Measurements from ENCODE around the gene FDPS.

Gene FDPS

GRCh38 chr1:155277902-155278688, 30.6 kb upstream of the FDPS start:
- Histone ChIP-seq H3K4me1 (ENCODE audit: control extremely low read depth in 1 of 4, control insufficient read depth in 4 of 4, insufficient read depth in 4 of 4, low read length in 3 of 4) (peaks cover 7 to 26% (median 23%) of the 10 kb centered on the region in 4 experiments), H3K9me3 (ENCODE audit: control extremely low read depth in 1 of 5, control insufficient read depth in 4 of 5, insufficient read depth in 2 of 5, low read depth in 1 of 5, low read length in 4 of 5) (no peaks in the 10 kb centered on the region), H3K27ac (ENCODE audit: insufficient read depth in 1 of 2, low read depth in 1 of 2, low read length in 2 of 2, poor library complexity in 1 of 2, severe bottlenecking in 2 of 2) (no peak overlapping the region), H3K27me3 (replicated peaks in 2 of 5; ENCODE audit: control insufficient read depth in 4 of 5, insufficient read depth in 5 of 5, low read length in 4 of 5) (no peaks in the 10 kb centered on the region), H3K4me3 (ENCODE audit: control insufficient read depth in 1 of 7, extremely low read depth in 1 of 7, insufficient read depth in 4 of 7, low read depth in 2 of 7, low read length in 6 of 7) (peak overlapping the region; percentile 34 to 85 (median 78)), H3K36me3 (ENCODE audit: control insufficient read depth in 4 of 4, insufficient read depth in 4 of 4, low read length in 3 of 4) (no peaks in the 10 kb centered on the region)
- CTCF ChIA-PET = interaction anchor here (0.9 to 4.2 kb wide), 7 partner anchors 14 to 44 kb away, joined by 3 to 21 read pairs (median 7); partner anchors contain the start of genes FDPS and RUSC1
- DNase-seq = peak; percentile 66 to 87 (median 84)
- WGBS (ENCODE audit: insufficient coverage) = under 1% methylated on average over 22 of the region's 29 CpGs
- POLR2A ChIA-PET = interaction anchor here (1.4 kb wide), 1 partner anchor 27 kb away, joined by 5 read pairs; no protein-coding TSS in a partner anchor

GRCh38 chr1:155278689-155279160, 29.9 kb upstream of the FDPS start:
- Histone ChIP-seq H3K4me3 (ENCODE audit: control insufficient read depth in 1 of 7, extremely low read depth in 1 of 7, insufficient read depth in 4 of 7, low read depth in 2 of 7, low read length in 6 of 7) (peak overlapping the region in 3 of 7 experiments; percentile 78 to 85 (median 79)), H3K9me3 (ENCODE audit: control extremely low read depth in 1 of 5, control insufficient read depth in 4 of 5, insufficient read depth in 2 of 5, low read depth in 1 of 5, low read length in 4 of 5) (no peaks in the 10 kb centered on the region), H3K27ac (ENCODE audit: insufficient read depth in 1 of 2, low read depth in 1 of 2, low read length in 2 of 2, poor library complexity in 1 of 2, severe bottlenecking in 2 of 2) (no peak overlapping the region), H3K27me3 (replicated peaks in 2 of 5; ENCODE audit: control insufficient read depth in 4 of 5, insufficient read depth in 5 of 5, low read length in 4 of 5) (no peaks in the 10 kb centered on the region), H3K4me1 (ENCODE audit: control extremely low read depth in 1 of 4, control insufficient read depth in 4 of 4, insufficient read depth in 4 of 4, low read length in 3 of 4) (peaks cover 7 to 23% (median 20%) of the 10 kb centered on the region in 4 experiments), H3K36me3 (ENCODE audit: control insufficient read depth in 4 of 4, insufficient read depth in 4 of 4, low read length in 3 of 4) (no peaks in the 10 kb centered on the region)
- ChIA-PET POLR2A (interaction anchor here (1.4 kb wide), 1 partner anchor 27 kb away, joined by 5 read pairs; no protein-coding TSS in a partner anchor), CTCF (interaction anchor here (0.9 to 4.2 kb wide), 7 partner anchors 13 to 44 kb away, joined by 3 to 21 read pairs (median 7); partner anchors contain the start of genes FDPS and RUSC1)
- no peak for DNase-seq
- 78% methylated on average over 6 of the region's 10 CpGs for WGBS (ENCODE audit: insufficient coverage)

- H3K4me3 ChIP-seq (ENCODE audit: control insufficient read depth in 1 of 7, extremely low read depth in 1 of 7, insufficient read depth in 4 of 7, low read depth in 2 of 7, low read length in 6 of 7) = no peak overlapping the region
- 92% methylated on average over 2 of the region's 2 CpGs for WGBS (ENCODE audit: insufficient coverage)
- CTCF ChIA-PET = interaction anchor here (1.1 to 4.2 kb wide), 5 partner anchors 26 to 43 kb away, joined by 3 to 21 read pairs (median 15); partner anchors contain the start of genes FDPS and RUSC1
- H3K36me3 ChIP-seq (ENCODE audit: control insufficient read depth in 4 of 4, insufficient read depth in 4 of 4, low read length in 3 of 4) = peaks cover 0 to 2% (median 0%) of the 10 kb centered on the region in 4 experiments
- no peak overlapping the region for H3K27ac ChIP-seq (ENCODE audit: insufficient read depth in 1 of 2, low read depth in 1 of 2, low read length in 2 of 2, poor library complexity in 1 of 2, severe bottlenecking in 2 of 2)
- no peaks in the 10 kb centered on the region for H3K27me3 ChIP-seq (replicated peaks in 2 of 5; ENCODE audit: control insufficient read depth in 4 of 5, insufficient read depth in 5 of 5, low read length in 4 of 5)
- peaks cover 5 to 20% (median 18%) of the 10 kb centered on the region in 4 experiments for H3K4me1 ChIP-seq (ENCODE audit: control extremely low read depth in 1 of 4, control insufficient read depth in 4 of 4, insufficient read depth in 4 of 4, low read length in 3 of 4)
- H3K9me3 ChIP-seq (ENCODE audit: control extremely low read depth in 1 of 5, control insufficient read depth in 4 of 5, insufficient read depth in 2 of 5, low read depth in 1 of 5, low read length in 4 of 5) = no peaks in the 10 kb centered on the region
- no peak for DNase-seq
- POLR2A ChIA-PET = interaction anchor here (0.9 kb wide), 1 partner anchor 45 kb away, joined by 4 read pairs; no protein-coding TSS in a partner anchor
Observed at GRCh38 chr1:155279268-155279667, 29.4 kb upstream of the FDPS start.

- WGBS (ENCODE audit: insufficient coverage) = 96% methylated on average over 17 of the region's 29 CpGs
- ChIA-PET CTCF (interaction anchor here (1.0 to 1.4 kb wide), 2 partner anchors 11 to 24 kb away, joined by 3 read pairs; no protein-coding TSS in a partner anchor), POLR2A (no interaction called here)
- Histone ChIP-seq H3K4me1 (ENCODE audit: control extremely low read depth in 1 of 4, control insufficient read depth in 4 of 4, insufficient read depth in 4 of 4, low read length in 3 of 4) (peaks cover 0 to 11% (median 10%) of the 10 kb centered on the region in 4 experiments), H3K27me3 (replicated peaks in 2 of 5; ENCODE audit: control insufficient read depth in 4 of 5, insufficient read depth in 5 of 5, low read length in 4 of 5) (no peaks in the 10 kb centered on the region), H3K36me3 (ENCODE audit: control insufficient read depth in 4 of 4, insufficient read depth in 4 of 4, low read length in 3 of 4) (peaks cover 0 to 5% (median 1%) of the 10 kb centered on the region in 4 experiments), H3K4me3 (ENCODE audit: control insufficient read depth in 1 of 7, extremely low read depth in 1 of 7, insufficient read depth in 4 of 7, low read depth in 2 of 7, low read length in 6 of 7) (no peak overlapping the region), H3K9me3 (ENCODE audit: control extremely low read depth in 1 of 5, control insufficient read depth in 4 of 5, insufficient read depth in 2 of 5, low read depth in 1 of 5, low read length in 4 of 5) (no peaks in the 10 kb centered on the region), H3K27ac (ENCODE audit: insufficient read depth in 1 of 2, low read depth in 1 of 2, low read length in 2 of 2, poor library complexity in 1 of 2, severe bottlenecking in 2 of 2) (no peak overlapping the region)
- DNase-seq = no peak
Observed at GRCh38 chr1:155282488-155283091, 26.1 kb upstream of the FDPS start.

- no peaks in the 10 kb centered on the region for H3K4me1 ChIP-seq (ENCODE audit: control extremely low read depth in 1 of 4, control insufficient read depth in 4 of 4, insufficient read depth in 4 of 4, low read length in 3 of 4)
- H3K27me3 ChIP-seq (replicated peaks in 2 of 5; ENCODE audit: control insufficient read depth in 4 of 5, insufficient read depth in 5 of 5, low read length in 4 of 5) = no peaks in the 10 kb centered on the region
- WGBS (ENCODE audit: insufficient coverage) = over 99% methylated on average over 10 of the region's 12 CpGs
- no peaks in the 10 kb centered on the region for H3K9me3 ChIP-seq (ENCODE audit: control extremely low read depth in 1 of 5, control insufficient read depth in 4 of 5, insufficient read depth in 2 of 5, low read depth in 1 of 5, low read length in 4 of 5)
- no peak overlapping the region for H3K27ac ChIP-seq (ENCODE audit: insufficient read depth in 1 of 2, low read depth in 1 of 2, low read length in 2 of 2, poor library complexity in 1 of 2, severe bottlenecking in 2 of 2)
- H3K36me3 ChIP-seq (ENCODE audit: control insufficient read depth in 4 of 4, insufficient read depth in 4 of 4, low read length in 3 of 4) = peaks cover 0 to 5% (median 1%) of the 10 kb centered on the region in 4 experiments
- no peak for DNase-seq
- ChIA-PET POLR2A (no interaction called here), CTCF (interaction anchor here (1.4 to 1.6 kb wide), 2 partner anchors 16 to 34 kb away, joined by 3 to 5 read pairs; no protein-coding TSS in a partner anchor)
- H3K4me3 ChIP-seq (ENCODE audit: control insufficient read depth in 1 of 7, extremely low read depth in 1 of 7, insufficient read depth in 4 of 7, low read depth in 2 of 7, low read length in 6 of 7) = no peak overlapping the region
Observed at GRCh38 chr1:155284476-155284875, 24.2 kb upstream of the FDPS start.

- Histone ChIP-seq H3K27ac (ENCODE audit: insufficient read depth in 1 of 2, low read depth in 1 of 2, low read length in 2 of 2, poor library complexity in 1 of 2, severe bottlenecking in 2 of 2) (no peak overlapping the region), H3K4me3 (ENCODE audit: control insufficient read depth in 1 of 7, extremely low read depth in 1 of 7, insufficient read depth in 4 of 7, low read depth in 2 of 7, low read length in 6 of 7) (no peak overlapping the region), H3K27me3 (replicated peaks in 2 of 5; ENCODE audit: control insufficient read depth in 4 of 5, insufficient read depth in 5 of 5, low read length in 4 of 5) (no peaks in the 10 kb centered on the region), H3K36me3 (ENCODE audit: control insufficient read depth in 4 of 4, insufficient read depth in 4 of 4, low read length in 3 of 4) (peaks cover 0 to 5% (median 1%) of the 10 kb centered on the region in 4 experiments), H3K4me1 (ENCODE audit: control extremely low read depth in 1 of 4, control insufficient read depth in 4 of 4, insufficient read depth in 4 of 4, low read length in 3 of 4) (no peaks in the 10 kb centered on the region), H3K9me3 (ENCODE audit: control extremely low read depth in 1 of 5, control insufficient read depth in 4 of 5, insufficient read depth in 2 of 5, low read depth in 1 of 5, low read length in 4 of 5) (no peaks in the 10 kb centered on the region)
- CTCF ChIA-PET = interaction anchor here (1.1 to 2.5 kb wide), 3 partner anchors 9 to 34 kb away, joined by 4 to 7 read pairs (median 5); no protein-coding TSS in a partner anchor
- WGBS (ENCODE audit: insufficient coverage) = 94% methylated on average over 13 of the region's 14 CpGs
- DNase-seq = no peak
- POLR2A ChIA-PET = no interaction called here
Observed at GRCh38 chr1:155285063-155285462, 23.6 kb upstream of the FDPS start.
